ENCODE results near the gene SPRR5. TPM values are rescaled to one million over a fixed set of nuclear protein-coding genes. Genes with fewer than 3 reads are reported as not detected.

The SPRR5 gene
- total and polyA plus RNA-seq, 11 donors: not detected

DNA sequence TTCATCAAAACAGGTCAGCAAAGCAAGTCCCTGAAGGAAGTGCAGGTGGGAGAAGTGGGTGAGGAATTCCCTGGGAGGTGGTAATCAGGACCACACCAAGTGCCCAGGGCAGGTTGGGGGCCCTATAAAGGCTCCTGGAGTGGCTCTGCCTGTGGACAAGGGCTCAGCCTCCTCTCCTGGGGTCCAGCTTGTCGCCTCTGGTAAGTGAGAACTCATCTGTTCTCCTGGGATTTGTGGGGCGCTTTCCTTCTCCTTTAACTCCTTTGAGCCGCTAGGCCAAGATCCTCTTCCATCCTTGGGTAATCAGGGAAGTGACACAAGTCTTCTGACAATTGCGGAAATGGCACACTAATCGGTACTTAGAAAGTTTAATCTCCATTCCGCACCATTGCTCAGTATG, 23.5 kb downstream of the SPRR5 start, which contains the start of gene SPRR4:
Gene SPRR4 (plus strand): TSS at position 154 of the 400 bp plus-strand sequence. CDS start 1,243 bp downstream, outside the sequence.
- no peak for TF ChIP-seq POLR2A (IDR thresholded peaks at IDR 0.05)
- Histone ChIP-seq H3K9me3 (no peaks in the 10 kb centered on the region), H3K4me1 (no peaks in the 10 kb centered on the region), H3K36me3 (no peaks in the 10 kb centered on the region), H3K4me3 (no peak within 1 kb of the TSS), H3K27me3 (peaks cover 0 to 6% (median 0%) of the 10 kb centered on the region in 9 donors), H3K27ac (no peak within 1 kb of the TSS)
- 75 to 88% (median 80%) methylated on average over 6 of the region's 6 CpGs for WGBS, 4 donors
- intact Hi-C loops (cut with DNase I): no loop called here
- ATAC-seq (no peak), DNase-seq (no peak)

DNA sequence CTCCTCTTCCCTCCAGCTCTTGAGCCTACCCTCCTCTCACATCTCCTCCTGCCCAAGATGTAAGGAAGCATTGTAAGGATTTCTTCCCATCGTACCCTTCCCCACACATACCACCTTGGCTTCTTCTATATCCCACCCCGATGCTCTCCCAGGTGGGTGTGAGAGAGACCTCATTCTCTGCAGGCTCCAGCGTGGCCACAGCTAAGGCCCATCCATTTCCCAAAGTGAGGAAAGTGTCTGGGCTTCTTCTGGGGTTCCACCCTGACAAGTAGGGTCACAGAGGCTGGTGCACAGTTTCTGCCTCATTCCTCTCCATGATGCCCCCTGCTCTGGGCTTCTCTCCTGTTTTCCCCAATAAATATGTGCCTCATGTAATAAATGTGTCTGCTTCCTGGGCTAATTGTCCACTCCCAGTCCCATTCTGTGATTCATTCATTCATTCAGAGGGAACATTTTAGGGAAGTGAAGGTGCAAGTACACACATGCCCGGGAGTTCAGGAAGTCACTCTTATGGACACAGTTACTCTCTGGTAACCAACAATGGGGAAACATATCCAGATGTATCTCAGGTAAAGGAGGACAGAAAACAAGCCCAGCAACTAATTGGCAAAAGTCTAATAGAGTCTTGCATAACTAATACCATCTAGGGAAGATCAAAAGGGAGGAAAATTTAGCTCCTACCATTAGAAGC, 25.3 kb downstream of the SPRR5 start:
- Histone ChIP-seq H3K36me3 (no peaks in the 10 kb centered on the region), H3K4me1 (no peaks in the 10 kb centered on the region), H3K4me3 (no peak overlapping the region), H3K9me3 (no peaks in the 10 kb centered on the region), H3K27ac (no peak overlapping the region), H3K27me3 (peaks cover 0 to 4% (median 0%) of the 10 kb centered on the region in 9 donors)
- WGBS, 4 donors: 71 to 74% (median 72%) methylated on average over 4 of the region's 4 CpGs
- DNase-seq (no peak), ATAC-seq (no peak)
- no peak for TF ChIP-seq POLR2A (IDR thresholded peaks at IDR 0.05)
- intact Hi-C loops (cut with DNase I): no loop called here

- no peak for TF ChIP-seq POLR2A (IDR thresholded peaks at IDR 0.05)
- TF ChIP-seq, protein P1, sequence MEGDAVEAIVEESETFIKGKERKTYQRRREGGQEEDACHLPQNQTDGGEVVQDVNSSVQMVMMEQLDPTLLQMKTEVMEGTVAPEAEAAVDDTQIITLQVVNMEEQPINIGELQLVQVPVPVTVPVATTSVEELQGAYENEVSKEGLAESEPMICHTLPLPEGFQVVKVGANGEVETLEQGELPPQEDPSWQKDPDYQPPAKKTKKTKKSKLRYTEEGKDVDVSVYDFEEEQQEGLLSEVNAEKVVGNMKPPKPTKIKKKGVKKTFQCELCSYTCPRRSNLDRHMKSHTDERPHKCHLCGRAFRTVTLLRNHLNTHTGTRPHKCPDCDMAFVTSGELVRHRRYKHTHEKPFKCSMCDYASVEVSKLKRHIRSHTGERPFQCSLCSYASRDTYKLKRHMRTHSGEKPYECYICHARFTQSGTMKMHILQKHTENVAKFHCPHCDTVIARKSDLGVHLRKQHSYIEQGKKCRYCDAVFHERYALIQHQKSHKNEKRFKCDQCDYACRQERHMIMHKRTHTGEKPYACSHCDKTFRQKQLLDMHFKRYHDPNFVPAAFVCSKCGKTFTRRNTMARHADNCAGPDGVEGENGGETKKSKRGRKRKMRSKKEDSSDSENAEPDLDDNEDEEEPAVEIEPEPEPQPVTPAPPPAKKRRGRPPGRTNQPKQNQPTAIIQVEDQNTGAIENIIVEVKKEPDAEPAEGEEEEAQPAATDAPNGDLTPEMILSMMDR (IDR thresholded peaks at IDR 0.05): no peak
- no peak overlapping the region for H3K27ac ChIP-seq
- H3K27me3 ChIP-seq: peaks cover 0 to 4% (median 0%) of the 10 kb centered on the region in 9 donors
- no peaks in the 10 kb centered on the region for H3K9me3 ChIP-seq
- no peak for ATAC-seq
- intact Hi-C loops (cut with DNase I): no loop called here
- H3K4me3 ChIP-seq: no peak overlapping the region
- 54 to 74% (median 71%) methylated on average over 1 of the region's 1 CpG for WGBS, 4 donors
- no peaks in the 10 kb centered on the region for H3K36me3 ChIP-seq
- no peaks in the 10 kb centered on the region for H3K4me1 ChIP-seq
- DNase-seq: no peak
These were observed 29.7 kb downstream of the SPRR5 start for GRCh38 chr1:152976688-152977087.

DNA sequence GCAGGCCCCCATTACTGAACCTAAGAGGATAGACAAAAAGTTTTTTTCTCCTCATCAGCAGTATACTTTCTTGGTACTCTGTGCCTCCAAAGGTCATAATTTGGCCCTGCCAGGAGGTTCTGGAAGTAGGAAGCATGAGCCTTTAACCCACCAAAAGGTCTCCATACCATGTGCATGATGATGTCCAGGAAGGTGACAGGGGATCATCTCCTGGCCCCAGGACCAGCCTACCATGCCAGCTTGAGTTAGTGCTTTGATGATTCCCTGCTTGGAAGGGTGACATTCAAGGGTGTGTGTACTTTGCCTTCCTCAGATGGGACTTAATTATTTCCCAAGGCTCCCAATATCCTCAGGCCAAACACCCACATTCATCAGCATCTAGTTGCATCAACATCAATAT, 30.6 kb downstream of the SPRR5 start:
- Histone ChIP-seq H3K36me3 (no peaks in the 10 kb centered on the region), H3K4me3 (no peak overlapping the region), H3K9me3 (no peaks in the 10 kb centered on the region), H3K4me1 (no peaks in the 10 kb centered on the region), H3K27ac (no peak overlapping the region), H3K27me3 (peaks cover 0 to 6% (median 0%) of the 10 kb centered on the region in 9 donors)
- DNase-seq (no peak), ATAC-seq (no peak)
- intact Hi-C loops (cut with DNase I): no loop called here
- TF ChIP-seq, protein P1 (IDR thresholded peaks at IDR 0.05): no peak
- TF ChIP-seq POLR2A (IDR thresholded peaks at IDR 0.05): no peak

- 33 to 58% (median 52%) methylated on average over 1 of the region's 1 CpG for WGBS, 4 donors
- Histone ChIP-seq H3K27me3 (peaks cover 0 to 10% (median 0%) of the 10 kb centered on the region in 9 donors), H3K9me3 (no peaks in the 10 kb centered on the region), H3K27ac (no peak overlapping the region), H3K36me3 (no peaks in the 10 kb centered on the region), H3K4me1 (no peaks in the 10 kb centered on the region), H3K4me3 (no peak overlapping the region)
- intact Hi-C loops (cut with DNase I): no loop called here
- ATAC-seq (no peak), DNase-seq (no peak)
- no peak for TF ChIP-seq POLR2A (IDR thresholded peaks at IDR 0.05)
- TF ChIP-seq, protein P1 (IDR thresholded peaks at IDR 0.05): no peak
These were observed 33.7 kb downstream of the SPRR5 start for GRCh38 chr1:152980676-152981075.

Data from heart left ventricle (tissue), 16 donors.